ENCODE measurements around the gene MAEA.

MAEA gene

GRCh38 chr4:1379801-1380331, 90.2 kb downstream of the MAEA start:
- DNase-seq (ENCODE audit: low read depth), result no peak

- DNase-seq (ENCODE audit: low read depth), result no peak
Observed at GRCh38 chr4:1380368-1381151, 90.9 kb downstream of the MAEA start.

DNA sequence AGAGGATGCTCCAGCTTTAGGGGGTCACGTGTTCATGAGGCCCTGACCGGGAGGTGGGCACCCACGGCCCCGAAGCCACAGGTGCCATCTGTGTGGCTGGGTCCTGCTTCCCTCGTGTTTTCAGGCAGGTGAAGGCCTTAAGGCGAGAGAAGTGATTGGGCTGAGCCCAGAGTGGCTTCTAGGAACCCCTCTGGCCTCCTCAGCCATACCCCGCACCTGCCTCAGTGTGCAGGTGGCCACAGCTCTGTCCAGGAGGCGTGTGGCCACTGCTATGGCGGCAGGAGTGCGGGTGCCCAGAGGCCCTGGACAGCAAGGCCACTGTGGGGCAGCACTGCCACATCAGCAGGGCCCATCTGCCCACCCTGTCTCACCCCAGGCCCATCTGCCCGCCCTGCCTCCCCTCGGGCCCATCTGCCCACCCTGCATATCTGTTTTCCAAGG, 91.5 kb downstream of the MAEA start:
- no peak for DNase-seq (ENCODE audit: low read depth)

DNA sequence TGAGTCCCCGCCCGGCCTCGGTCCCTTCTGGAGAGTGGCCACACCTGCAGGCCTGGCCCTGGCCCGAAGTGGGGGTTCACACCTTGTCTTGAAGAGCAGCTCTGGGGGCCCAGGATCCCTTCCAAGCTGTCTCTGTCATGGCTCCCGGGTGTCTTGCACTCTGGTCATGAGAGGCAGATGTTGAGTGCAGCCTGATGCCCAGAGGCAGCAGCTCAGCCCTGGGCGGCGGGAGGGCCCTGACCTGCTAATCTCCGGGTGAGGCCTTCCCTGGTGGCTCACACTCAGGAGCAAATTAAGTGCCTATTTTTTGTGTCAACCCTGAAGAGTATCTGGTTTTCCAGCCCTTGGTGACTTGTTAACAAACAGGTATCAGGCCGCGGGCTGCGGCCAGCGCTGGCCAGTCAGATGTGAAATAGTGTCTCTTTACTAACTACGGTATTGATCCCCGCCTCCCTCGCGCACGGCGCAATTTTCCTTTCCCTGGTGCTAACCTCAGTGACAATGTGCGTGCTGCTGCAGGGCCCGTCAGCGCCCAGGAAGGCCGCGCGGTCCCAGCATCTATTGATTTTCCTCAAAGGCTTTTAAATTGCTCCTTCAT, 92.4 kb downstream of the MAEA start:
- DNase-seq (ENCODE audit: low read depth), result no peak

GRCh38 chr4:1382776-1383727, 93.4 kb downstream of the MAEA start:
- no peak for DNase-seq (ENCODE audit: low read depth)

DNA sequence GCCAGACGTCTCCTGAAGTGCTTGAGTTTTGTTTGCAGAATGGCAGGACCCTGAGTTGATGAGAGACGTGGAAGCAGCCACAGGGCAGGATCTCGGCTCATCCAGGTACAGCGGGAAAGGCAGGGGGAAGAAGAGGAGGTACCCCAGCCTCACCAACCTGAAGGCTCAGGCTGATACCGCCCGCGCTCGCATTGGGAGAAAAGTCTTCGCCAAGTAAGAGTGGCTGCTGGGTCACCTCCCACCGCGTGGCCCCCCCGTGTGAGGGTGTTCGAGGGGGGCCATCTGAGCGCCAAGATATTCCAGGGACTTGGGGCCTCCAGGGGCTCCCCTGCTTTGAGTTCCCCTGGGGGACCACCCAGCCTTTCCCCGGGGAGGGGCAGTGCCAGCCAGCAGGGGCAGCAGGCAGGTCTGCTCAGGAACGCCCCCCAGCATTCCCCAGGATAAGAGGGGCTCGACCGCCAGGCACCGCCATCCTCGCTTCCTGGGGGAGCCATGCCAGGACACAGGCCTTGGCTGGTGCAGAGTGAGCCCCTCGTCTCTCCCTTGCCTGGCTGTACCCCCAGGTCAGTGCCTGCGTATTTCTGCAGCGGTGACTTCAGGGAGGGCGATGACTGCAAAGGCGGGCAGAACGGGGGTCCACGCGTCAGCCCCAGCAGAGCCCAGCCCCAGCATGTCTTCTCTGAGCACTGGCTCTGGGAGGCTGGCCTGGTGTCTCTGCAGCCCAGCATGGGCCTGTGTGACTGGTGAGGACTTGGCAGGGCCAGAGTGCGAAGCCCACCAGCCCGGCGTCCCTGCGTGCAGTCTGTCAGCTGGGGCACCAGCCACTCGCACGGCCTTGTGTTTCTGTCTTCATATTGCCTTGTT, 94.3 kb downstream of the MAEA start:
- DNase-seq (ENCODE audit: low read depth), result no peak

DNA sequence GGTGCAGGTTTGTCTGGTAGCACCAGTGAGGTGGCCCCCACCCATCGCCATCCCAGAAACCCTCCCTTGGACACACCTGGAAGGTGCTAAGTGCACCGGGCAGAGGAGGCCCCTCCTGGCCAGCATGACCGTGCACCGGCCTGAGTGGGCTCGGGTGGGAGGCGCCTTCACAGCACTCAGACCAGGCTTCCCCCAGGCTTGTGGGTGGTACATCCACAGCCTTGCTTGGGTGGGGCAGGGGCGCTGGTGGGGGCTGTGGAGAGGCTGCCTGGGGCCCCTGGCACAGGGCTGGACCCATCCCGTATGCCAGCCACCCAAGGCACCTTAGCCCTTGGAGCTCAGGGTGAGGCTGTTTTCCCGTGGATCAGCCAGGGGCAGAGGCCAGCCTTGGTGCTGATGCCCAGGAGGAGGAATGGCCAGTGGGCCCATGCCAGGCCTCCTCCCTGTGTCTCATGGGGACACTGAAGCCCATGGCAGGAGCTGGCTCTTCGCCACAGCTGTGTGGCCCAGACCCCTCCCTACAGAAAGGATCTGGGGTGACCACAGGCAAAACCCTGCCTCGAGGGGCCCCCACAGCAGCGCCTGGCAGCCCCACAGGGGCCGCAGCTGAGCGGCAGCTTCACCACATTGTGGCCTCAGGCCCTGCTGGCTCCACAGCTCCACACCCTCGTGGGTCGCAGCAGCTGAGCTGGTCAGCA, 95.1 kb downstream of the MAEA start:
- DNase-seq (ENCODE audit: low read depth), result no peak

DNA sequence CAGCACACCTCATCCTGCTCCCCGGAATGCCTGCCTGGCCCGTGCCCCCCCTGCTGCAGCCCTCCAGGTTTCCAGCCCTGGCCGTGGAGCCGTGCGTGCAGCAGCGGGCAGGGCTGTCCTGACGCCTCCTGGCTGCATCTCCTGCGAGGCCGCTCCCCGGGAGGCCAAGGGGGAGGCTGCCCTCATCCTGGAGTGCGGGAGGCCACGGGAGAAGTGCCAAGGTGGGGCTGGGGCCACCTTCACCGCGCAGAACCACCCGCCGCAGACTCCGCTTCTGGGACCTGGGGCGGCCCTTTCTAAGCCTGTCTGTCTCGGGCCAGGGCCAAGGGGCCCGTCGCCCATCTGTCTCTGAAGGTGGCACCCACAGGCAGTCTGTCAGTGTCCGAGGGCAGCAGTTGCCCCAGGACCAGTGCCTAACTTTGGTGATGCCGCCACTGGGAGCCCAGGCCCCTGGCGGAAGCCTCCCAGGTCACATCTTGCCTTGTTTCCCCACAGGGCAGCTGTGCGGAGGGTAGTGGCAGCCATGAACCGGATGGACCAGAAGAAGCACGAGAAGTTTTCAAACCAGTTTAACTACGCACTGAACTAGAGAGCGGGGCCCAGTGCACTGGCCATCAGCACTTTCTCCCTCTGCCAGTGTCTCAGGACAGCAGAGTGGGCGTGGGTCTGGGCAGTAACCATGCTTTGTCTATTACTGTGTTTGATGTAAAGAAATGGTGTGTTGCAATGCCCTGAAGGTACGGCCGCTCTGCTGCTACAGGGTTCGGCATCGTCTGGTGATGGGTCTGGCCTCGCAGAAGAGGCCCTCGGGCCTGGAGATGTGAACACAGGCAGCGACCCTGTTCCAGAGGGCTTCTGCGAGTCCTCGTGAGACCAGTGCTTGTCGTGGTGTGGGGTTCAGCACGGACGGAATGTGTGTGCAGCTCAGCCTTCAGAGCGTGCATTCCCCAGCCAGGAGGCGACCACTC, 96.0 kb downstream of the MAEA start:
- DNase-seq (ENCODE audit: low read depth), result no peak
